K562 (cell line): ENCODE data around the gene ARID3B. TPM values are rescaled to one million over a fixed set of nuclear protein-coding genes. Genes with fewer than 3 reads are reported as not detected.

Experiments used
- ADNP ChIP-seq: fragments of 200-800 bp; sonication (Bioruptor generic); IDR thresholded peaks from 2 replicates; pipeline ENCODE4 v1.6.1; 2016; ENCODE audit warnings: missing genetic modification characterization, missing compliant biosample characterization
- ATF7 ChIP-seq: fragments of 450-650 bp; IDR thresholded peaks from 2 replicates; pipeline ENCODE4 v1.7.1; 2014; ENCODE audit warnings: mild to moderate bottlenecking, moderate library complexity
- BCL6 ChIP-seq: fragments of 250-450 bp; sonication (Bioruptor Pico); IDR thresholded peaks from 2 replicates; pipeline ENCODE4 v1.4.0; 2020
- CHD1 ChIP-seq: fragments of 200-600 bp; sonication (generic); IDR thresholded peaks from one replicate; pipeline ENCODE4 v1.6.1; 2012; ENCODE audit warnings: mild to moderate bottlenecking, moderate library complexity, low read length, inconsistent platforms
- E2F4 ChIP-seq: sonication (generic); formaldehyde crosslinking; IDR thresholded peaks from 2 replicates; pipeline ENCODE4 v1.8.0; 2022; ENCODE audit warnings: mild to moderate bottlenecking, low read depth, missing genetic modification reagents
- ETV5 ChIP-seq: sonication (generic); formaldehyde crosslinking; IDR thresholded peaks from 2 replicates; pipeline ENCODE4 v1.4.0; 2020; ENCODE audit warnings: low read depth, mild to moderate bottlenecking, missing genetic modification reagents
- GABPA ChIP-seq: fragments of 200-800 bp; sonication (Bioruptor generic); conservative IDR thresholded peaks from 2 replicates; pipeline ENCODE4 v1.6.1; 2016; ENCODE audit warnings: low read depth, missing genetic modification characterization, missing compliant biosample characterization
- HCFC1 ChIP-seq: IDR thresholded peaks from 2 replicates; pipeline ENCODE4 v1.6.1; 2012; ENCODE audit warnings: low read depth, low read length, improper control_type of control experiment
- MLLT1 ChIP-seq, 2 experiments: fragments of 450-650 bp; IDR thresholded peaks; 2 replicates each; pipeline ENCODE4 v1.6.1; 2016
- SP2 ChIP-seq: IDR thresholded peaks from 2 replicates; pipeline ENCODE4 v1.6.1; 2011; ENCODE audit warnings: mild to moderate bottlenecking, low read depth, low read length, moderate library complexity; ENCODE audit not compliant: poor library complexity, severe bottlenecking; ENCODE audit errors: extremely low read depth
- SRSF7 ChIP-seq: fragments of 200-400 bp; formaldehyde crosslinking; optimal IDR thresholded peaks from 2 replicates; pipeline ENCODE3; 2017; ENCODE audit warnings: mild to moderate bottlenecking, low read depth, low read length
- TAF1 ChIP-seq: IDR thresholded peaks from 2 replicates; pipeline ENCODE4 v1.6.1; 2011; ENCODE audit warnings: mild to moderate bottlenecking, low read length, moderate library complexity; ENCODE audit not compliant: insufficient read depth, control insufficient read depth, severe bottlenecking; ENCODE audit errors: extremely low read depth
- YY1 ChIP-seq, 3 experiments: IDR thresholded peaks; 2 replicates each; pipeline ENCODE4 v1.6.1; 2011; ENCODE audit warnings: low read length in 2 of 3, mild to moderate bottlenecking in 2 of 3, moderate library complexity in 2 of 3, borderline replicate concordance in 1 of 3, control low read depth in 1 of 3, low read depth in 1 of 3; ENCODE audit not compliant: insufficient read depth in 3 of 3, insufficient replicate concordance in 2 of 3, control insufficient read depth in 1 of 3, insufficient read length in 1 of 3; ENCODE audit errors: extremely low read depth in 1 of 3
- ZBTB7A ChIP-seq: IDR thresholded peaks from 2 replicates; pipeline ENCODE4 v1.6.1; 2011; ENCODE audit warnings: low read depth, mild to moderate bottlenecking, low read length, moderate library complexity, borderline replicate concordance; ENCODE audit not compliant: control insufficient read depth
- ZNF224 ChIP-seq: sonication (generic); formaldehyde crosslinking; IDR thresholded peaks from 2 replicates; pipeline ENCODE4 v1.8.0; 2022; ENCODE audit warnings: mild to moderate bottlenecking, missing genetic modification reagents
- polyA plus RNA-seq, 8 experiments: library from polyadenylated mRNA; depleted of rRNA in 4 of 8; stranded (reverse) in 5 of 8; unstranded in 3 of 8; fragments of >200 nt; fragmentation: Nextera tagmentation in 2 of 8; fragmentation: Illumina TruSeq in 1 of 8; extraction: Ambion mirVana in 2 of 8; extraction: Trizol in 1 of 8; gene quantifications; 2 replicates each; pipeline versions ENCODE4 v1.2.1 to v1.2.3, GENCODE V29; 2011 to 2014; ENCODE audit warnings: inconsistent platforms in 1 of 8, missing spikeins in 1 of 8
- total RNA-seq, 7 experiments: library from RNA; depleted of rRNA in 6 of 7; stranded (reverse); fragments of >200 nt in 6 of 7; fragmentation: Illumina TruSeq in 2 of 7; extraction: Trizol in 2 of 7; gene quantifications; 2 replicates each; pipeline versions ENCODE4 v1.2.1 to v1.2.3, GENCODE V29; 2011 to 2021; ENCODE audit warnings: low replicate concordance in 1 of 7
- TF ChIP-seq, protein P1 (sequence below): fragments of 250-450 bp; sonication (Bioruptor Pico); IDR thresholded peaks from 2 replicates; pipeline ENCODE4 v1.8.0; 2022; ENCODE audit warnings: moderate library complexity, mild to moderate bottlenecking, inconsistent platforms
- TF ChIP-seq, protein P2 (sequence below): sonication (generic); formaldehyde crosslinking; IDR thresholded peaks from 2 replicates; pipeline ENCODE4 v1.8.1; 2023; ENCODE audit warnings: missing genetic modification reagents, mild to moderate bottlenecking, borderline replicate concordance

Gene ARID3B
- total and polyA plus RNA-seq, 9 of the 15 experiments (the other 6 are each of a cell fraction or from before 2014, with no cell fraction given) = 0.32 to 15.1 (median 7.1) TPM

DNA sequence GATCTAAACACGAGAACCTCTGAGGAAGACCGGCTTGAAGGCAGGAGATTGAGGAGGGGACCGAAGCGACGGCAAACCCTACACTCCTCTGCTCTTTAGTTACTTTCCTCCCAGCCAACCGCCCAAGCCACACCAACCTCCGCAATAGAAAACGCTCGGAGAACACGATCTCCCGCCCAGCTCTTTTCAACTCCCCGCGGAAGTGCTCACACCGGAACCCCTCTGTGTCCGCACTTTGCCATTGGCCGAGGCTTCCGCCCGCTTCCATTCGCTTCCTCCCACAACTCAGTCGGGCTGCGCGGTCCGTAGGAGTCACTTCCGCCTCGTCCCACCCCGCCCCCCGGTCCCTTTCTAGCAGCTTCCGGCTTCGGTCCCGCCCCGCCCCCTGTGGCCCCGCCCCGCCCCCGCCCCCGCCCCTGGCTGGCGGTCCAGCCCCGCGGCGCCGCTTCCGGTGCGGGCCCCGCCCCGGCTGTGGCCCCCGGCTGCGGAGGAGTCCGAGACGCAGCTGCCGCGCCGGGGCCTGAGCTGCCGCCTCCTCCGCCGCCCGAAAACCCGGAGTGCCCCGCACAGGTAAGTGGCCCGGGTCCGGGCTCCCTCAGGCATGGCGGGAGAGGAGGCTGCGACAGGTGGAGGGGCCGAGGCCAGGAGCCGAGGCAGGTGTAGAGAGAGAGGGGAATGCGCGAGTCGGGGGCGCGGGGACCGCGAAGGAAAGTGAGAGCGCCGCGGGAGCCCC lies at the start of gene ARID3B (continued):
- peak in 2 of 3 experiments; percentile 65 to 84 for TF ChIP-seq YY1 (IDR thresholded peaks at IDR 0.05; ENCODE audit: borderline replicate concordance in 1 of 3, control insufficient read depth in 1 of 3, extremely low read depth in 1 of 3, insufficient read depth in 3 of 3, insufficient read length in 1 of 3, insufficient replicate concordance in 2 of 3, low read depth in 1 of 3, low read length in 2 of 3)
- peak; percentile 45; the same call in 1 of the 2 replicates for TF ChIP-seq ATF7
- TF ChIP-seq CHD1 = peak; percentile 47
- TF ChIP-seq ZNF224 (CRISPR knock-in tag) = no peak
- no peak for TF ChIP-seq BCL6 (CRISPR knock-in tag)
- peak; percentile 56; the same call in 1 of the 2 replicates for TF ChIP-seq ETV5 (CRISPR knock-in tag)
- no peak for TF ChIP-seq SRSF7
- peak; percentile 89 for TF ChIP-seq E2F4 (CRISPR knock-in tag)
- TF ChIP-seq MLLT1 (IDR thresholded peaks at IDR 0.05) = peak in 1 of 2 experiments; percentile 9; a peak in 1 of 4 replicates
- TF ChIP-seq GABPA (tag) = peak; percentile 98
- no peak for TF ChIP-seq ADNP (tag)
- TF ChIP-seq, protein P1, sequence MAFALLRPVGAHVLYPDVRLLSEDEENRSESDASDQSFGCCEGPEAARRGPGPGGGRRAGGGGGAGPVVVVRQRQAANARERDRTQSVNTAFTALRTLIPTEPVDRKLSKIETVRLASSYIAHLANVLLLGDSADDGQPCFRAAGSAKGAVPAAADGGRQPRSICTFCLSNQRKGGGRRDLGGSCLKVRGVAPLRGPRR (CRISPR knock-in tag) = no peak
- TF ChIP-seq HCFC1 = peak; percentile 79
- TF ChIP-seq TAF1 = peak; percentile 95
- TF ChIP-seq ZBTB7A = peak; percentile 29; the same call in 1 of the 2 replicates
- peak; percentile 46 for TF ChIP-seq SP2
- TF ChIP-seq, protein P2, sequence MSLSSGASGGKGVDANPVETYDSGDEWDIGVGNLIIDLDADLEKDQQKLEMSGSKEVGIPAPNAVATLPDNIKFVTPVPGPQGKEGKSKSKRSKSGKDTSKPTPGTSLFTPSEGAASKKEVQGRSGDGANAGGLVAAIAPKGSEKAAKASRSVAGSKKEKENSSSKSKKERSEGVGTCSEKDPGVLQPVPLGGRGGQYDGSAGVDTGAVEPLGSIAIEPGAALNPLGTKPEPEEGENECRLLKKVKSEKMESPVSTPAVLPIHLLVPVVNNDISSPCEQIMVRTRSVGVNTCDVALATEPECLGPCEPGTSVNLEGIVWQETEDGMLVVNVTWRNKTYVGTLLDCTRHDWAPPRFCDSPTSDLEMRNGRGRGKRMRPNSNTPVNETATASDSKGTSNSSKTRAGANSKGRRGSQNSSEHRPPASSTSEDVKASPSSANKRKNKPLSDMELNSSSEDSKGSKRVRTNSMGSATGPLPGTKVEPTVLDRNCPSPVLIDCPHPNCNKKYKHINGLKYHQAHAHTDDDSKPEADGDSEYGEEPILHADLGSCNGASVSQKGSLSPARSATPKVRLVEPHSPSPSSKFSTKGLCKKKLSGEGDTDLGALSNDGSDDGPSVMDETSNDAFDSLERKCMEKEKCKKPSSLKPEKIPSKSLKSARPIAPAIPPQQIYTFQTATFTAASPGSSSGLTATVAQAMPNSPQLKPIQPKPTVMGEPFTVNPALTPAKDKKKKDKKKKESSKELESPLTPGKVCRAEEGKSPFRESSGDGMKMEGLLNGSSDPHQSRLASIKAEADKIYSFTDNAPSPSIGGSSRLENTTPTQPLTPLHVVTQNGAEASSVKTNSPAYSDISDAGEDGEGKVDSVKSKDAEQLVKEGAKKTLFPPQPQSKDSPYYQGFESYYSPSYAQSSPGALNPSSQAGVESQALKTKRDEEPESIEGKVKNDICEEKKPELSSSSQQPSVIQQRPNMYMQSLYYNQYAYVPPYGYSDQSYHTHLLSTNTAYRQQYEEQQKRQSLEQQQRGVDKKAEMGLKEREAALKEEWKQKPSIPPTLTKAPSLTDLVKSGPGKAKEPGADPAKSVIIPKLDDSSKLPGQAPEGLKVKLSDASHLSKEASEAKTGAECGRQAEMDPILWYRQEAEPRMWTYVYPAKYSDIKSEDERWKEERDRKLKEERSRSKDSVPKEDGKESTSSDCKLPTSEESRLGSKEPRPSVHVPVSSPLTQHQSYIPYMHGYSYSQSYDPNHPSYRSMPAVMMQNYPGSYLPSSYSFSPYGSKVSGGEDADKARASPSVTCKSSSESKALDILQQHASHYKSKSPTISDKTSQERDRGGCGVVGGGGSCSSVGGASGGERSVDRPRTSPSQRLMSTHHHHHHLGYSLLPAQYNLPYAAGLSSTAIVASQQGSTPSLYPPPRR (CRISPR knock-in tag) = 0 out of 2 replicates have a peak, but pooled peaks have one; percentile 20
